ENCODE data around the gene AGRN.

The AGRN gene

GRCh38 chr1:1020000-1020404 lies at the start of gene AGRN:
Gene AGRN, plus strand, starts transcription at chr1:1020120. Its CDS starts 53 bp downstream, at chr1:1020173.
- Histone ChIP-seq H3K4me3 (ENCODE audit: low read length) (peak within 1 kb of the TSS; percentile 66), H3K9ac (ENCODE audit: low read depth, low read length) (peak within 1 kb of the TSS; percentile 45; the same call in 1 of the 2 replicates), H3K4me1 (ENCODE audit: insufficient read depth, low read length) (peaks cover 17% of the 10 kb centered on the region), H3K27ac (ENCODE audit: low read length) (no peak within 1 kb of the TSS), H3K9me3 (ENCODE audit: insufficient read depth, low read depth, low read length) (no peaks in the 10 kb centered on the region), H3K36me3 (ENCODE audit: insufficient read depth, low read depth, low read length) (peaks cover 17% of the 10 kb centered on the region; the same call in 1 of the 2 replicates), H3K27me3 (ENCODE audit: insufficient read depth, low read length) (no peaks in the 10 kb centered on the region; the same call in 1 of the 2 replicates)

GRCh38 chr1:970242-970972 lies 49.5 kb upstream of the AGRN start:
- H3K9ac ChIP-seq (ENCODE audit: low read depth, low read length): no peak overlapping the region
- no peak overlapping the region for H3K27ac ChIP-seq (ENCODE audit: low read length)
- peak overlapping the region; percentile 44; the same call in 1 of the 2 replicates for H3K4me3 ChIP-seq (ENCODE audit: low read length)
- H3K27me3 ChIP-seq (ENCODE audit: insufficient read depth, low read length): peaks cover 76% of the 10 kb centered on the region
- H3K4me1 ChIP-seq (ENCODE audit: insufficient read depth, low read length): no peaks in the 10 kb centered on the region
- no peaks in the 10 kb centered on the region for H3K9me3 ChIP-seq (ENCODE audit: insufficient read depth, low read depth, low read length)
- no peaks in the 10 kb centered on the region for H3K36me3 ChIP-seq (ENCODE audit: insufficient read depth, low read depth, low read length)

- Histone ChIP-seq H3K27me3 (ENCODE audit: insufficient read depth, low read length) (peaks cover 69% of the 10 kb centered on the region), H3K4me3 (ENCODE audit: low read length) (no peak overlapping the region), H3K4me1 (ENCODE audit: insufficient read depth, low read length) (no peaks in the 10 kb centered on the region), H3K9ac (ENCODE audit: low read depth, low read length) (no peak overlapping the region), H3K27ac (ENCODE audit: low read length) (no peak overlapping the region), H3K36me3 (ENCODE audit: insufficient read depth, low read depth, low read length) (no peaks in the 10 kb centered on the region), H3K9me3 (ENCODE audit: insufficient read depth, low read depth, low read length) (no peaks in the 10 kb centered on the region)
Observed at GRCh38 chr1:970973-971730, 48.8 kb upstream of the AGRN start.

- Histone ChIP-seq H3K4me3 (ENCODE audit: low read length) (no peak overlapping the region), H3K27ac (ENCODE audit: low read length) (no peak overlapping the region), H3K9ac (ENCODE audit: low read depth, low read length) (no peak overlapping the region), H3K4me1 (ENCODE audit: insufficient read depth, low read length) (no peaks in the 10 kb centered on the region), H3K27me3 (ENCODE audit: insufficient read depth, low read length) (peaks cover 61% of the 10 kb centered on the region), H3K9me3 (ENCODE audit: insufficient read depth, low read depth, low read length) (no peaks in the 10 kb centered on the region), H3K36me3 (ENCODE audit: insufficient read depth, low read depth, low read length) (no peaks in the 10 kb centered on the region)
Observed at GRCh38 chr1:971751-972506, 48.0 kb upstream of the AGRN start.

- no peak overlapping the region for H3K27ac ChIP-seq (ENCODE audit: low read length)
- H3K36me3 ChIP-seq (ENCODE audit: insufficient read depth, low read depth, low read length): no peaks in the 10 kb centered on the region
- H3K4me3 ChIP-seq (ENCODE audit: low read length): no peak overlapping the region
- no peak overlapping the region for H3K9ac ChIP-seq (ENCODE audit: low read depth, low read length)
- no peaks in the 10 kb centered on the region for H3K9me3 ChIP-seq (ENCODE audit: insufficient read depth, low read depth, low read length)
- peaks cover 51% of the 10 kb centered on the region for H3K27me3 ChIP-seq (ENCODE audit: insufficient read depth, low read length)
- H3K4me1 ChIP-seq (ENCODE audit: insufficient read depth, low read length): no peaks in the 10 kb centered on the region
Observed at GRCh38 chr1:972726-973458, 47.0 kb upstream of the AGRN start.

GRCh38 chr1:973459-974292 lies 46.2 kb upstream of the AGRN start:
- H3K9me3 ChIP-seq (ENCODE audit: insufficient read depth, low read depth, low read length): no peaks in the 10 kb centered on the region
- H3K36me3 ChIP-seq (ENCODE audit: insufficient read depth, low read depth, low read length): no peaks in the 10 kb centered on the region
- H3K4me1 ChIP-seq (ENCODE audit: insufficient read depth, low read length): no peaks in the 10 kb centered on the region

GRCh38 chr1:974293-974640 lies 45.7 kb upstream of the AGRN start:
- Histone ChIP-seq H3K9ac (ENCODE audit: low read depth, low read length) (no peak overlapping the region), H3K9me3 (ENCODE audit: insufficient read depth, low read depth, low read length) (no peaks in the 10 kb centered on the region), H3K4me1 (ENCODE audit: insufficient read depth, low read length) (no peaks in the 10 kb centered on the region), H3K27ac (ENCODE audit: low read length) (no peak overlapping the region), H3K27me3 (ENCODE audit: insufficient read depth, low read length) (peaks cover 38% of the 10 kb centered on the region), H3K36me3 (ENCODE audit: insufficient read depth, low read depth, low read length) (no peaks in the 10 kb centered on the region), H3K4me3 (ENCODE audit: low read length) (no peak overlapping the region)

More at GRCh38 chr1:973459-974292, 46.2 kb upstream of the AGRN start:
- no peak overlapping the region for H3K27ac ChIP-seq (ENCODE audit: low read length)
- H3K4me3 ChIP-seq (ENCODE audit: low read length): no peak overlapping the region
- H3K9ac ChIP-seq (ENCODE audit: low read depth, low read length): no peak overlapping the region
- peaks cover 43% of the 10 kb centered on the region for H3K27me3 ChIP-seq (ENCODE audit: insufficient read depth, low read length)

GRCh38 chr1:974687-975328 lies 45.1 kb upstream of the AGRN start:
- Histone ChIP-seq H3K4me1 (ENCODE audit: insufficient read depth, low read length) (no peaks in the 10 kb centered on the region), H3K9me3 (ENCODE audit: insufficient read depth, low read depth, low read length) (no peaks in the 10 kb centered on the region), H3K4me3 (ENCODE audit: low read length) (no peak overlapping the region), H3K9ac (ENCODE audit: low read depth, low read length) (no peak overlapping the region), H3K27me3 (ENCODE audit: insufficient read depth, low read length) (peaks cover 36% of the 10 kb centered on the region), H3K27ac (ENCODE audit: low read length) (no peak overlapping the region), H3K36me3 (ENCODE audit: insufficient read depth, low read depth, low read length) (no peaks in the 10 kb centered on the region)

- no peak overlapping the region for H3K27ac ChIP-seq (ENCODE audit: low read length)
- no peaks in the 10 kb centered on the region for H3K9me3 ChIP-seq (ENCODE audit: insufficient read depth, low read depth, low read length)
- no peaks in the 10 kb centered on the region for H3K36me3 ChIP-seq (ENCODE audit: insufficient read depth, low read depth, low read length)
- H3K4me3 ChIP-seq (ENCODE audit: low read length): no peak overlapping the region
- no peaks in the 10 kb centered on the region for H3K4me1 ChIP-seq (ENCODE audit: insufficient read depth, low read length)
- H3K9ac ChIP-seq (ENCODE audit: low read depth, low read length): no peak overlapping the region
- H3K27me3 ChIP-seq (ENCODE audit: insufficient read depth, low read length): peaks cover 31% of the 10 kb centered on the region
Observed at GRCh38 chr1:975365-975764, 44.6 kb upstream of the AGRN start.

- Histone ChIP-seq H3K4me3 (ENCODE audit: low read length) (peak overlapping the region; percentile 50; the same call in 1 of the 2 replicates), H3K27ac (ENCODE audit: low read length) (no peak overlapping the region), H3K36me3 (ENCODE audit: insufficient read depth, low read depth, low read length) (no peaks in the 10 kb centered on the region), H3K9ac (ENCODE audit: low read depth, low read length) (no peak overlapping the region), H3K9me3 (ENCODE audit: insufficient read depth, low read depth, low read length) (no peaks in the 10 kb centered on the region), H3K4me1 (ENCODE audit: insufficient read depth, low read length) (no peaks in the 10 kb centered on the region), H3K27me3 (ENCODE audit: insufficient read depth, low read length) (peaks cover 28% of the 10 kb centered on the region)
Observed at GRCh38 chr1:975896-976683, 43.8 kb upstream of the AGRN start.

All from iPS-20b (cell line).